ENCODE results near the gene HDAC2.

The HDAC2 gene

GRCh38 chr6:113909224-113909856, 61.6 kb downstream of the HDAC2 start:
- no peak overlapping the region for H3K4me3 ChIP-seq (ENCODE audit: low read depth, low read length)
- TF ChIP-seq, protein P1, sequence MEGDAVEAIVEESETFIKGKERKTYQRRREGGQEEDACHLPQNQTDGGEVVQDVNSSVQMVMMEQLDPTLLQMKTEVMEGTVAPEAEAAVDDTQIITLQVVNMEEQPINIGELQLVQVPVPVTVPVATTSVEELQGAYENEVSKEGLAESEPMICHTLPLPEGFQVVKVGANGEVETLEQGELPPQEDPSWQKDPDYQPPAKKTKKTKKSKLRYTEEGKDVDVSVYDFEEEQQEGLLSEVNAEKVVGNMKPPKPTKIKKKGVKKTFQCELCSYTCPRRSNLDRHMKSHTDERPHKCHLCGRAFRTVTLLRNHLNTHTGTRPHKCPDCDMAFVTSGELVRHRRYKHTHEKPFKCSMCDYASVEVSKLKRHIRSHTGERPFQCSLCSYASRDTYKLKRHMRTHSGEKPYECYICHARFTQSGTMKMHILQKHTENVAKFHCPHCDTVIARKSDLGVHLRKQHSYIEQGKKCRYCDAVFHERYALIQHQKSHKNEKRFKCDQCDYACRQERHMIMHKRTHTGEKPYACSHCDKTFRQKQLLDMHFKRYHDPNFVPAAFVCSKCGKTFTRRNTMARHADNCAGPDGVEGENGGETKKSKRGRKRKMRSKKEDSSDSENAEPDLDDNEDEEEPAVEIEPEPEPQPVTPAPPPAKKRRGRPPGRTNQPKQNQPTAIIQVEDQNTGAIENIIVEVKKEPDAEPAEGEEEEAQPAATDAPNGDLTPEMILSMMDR (IDR thresholded peaks at IDR 0.05; ENCODE audit: borderline replicate concordance, insufficient read depth, low read depth, low read length) = peak; percentile 19; the same call in 1 of the 2 replicates

GRCh38 chr6:113908801-113909200, 62.1 kb downstream of the HDAC2 start:
- no peak overlapping the region for H3K4me3 ChIP-seq (ENCODE audit: low read depth, low read length)
- TF ChIP-seq, protein P1 (IDR thresholded peaks at IDR 0.05; ENCODE audit: borderline replicate concordance, insufficient read depth, low read depth, low read length) = no peak

DNA sequence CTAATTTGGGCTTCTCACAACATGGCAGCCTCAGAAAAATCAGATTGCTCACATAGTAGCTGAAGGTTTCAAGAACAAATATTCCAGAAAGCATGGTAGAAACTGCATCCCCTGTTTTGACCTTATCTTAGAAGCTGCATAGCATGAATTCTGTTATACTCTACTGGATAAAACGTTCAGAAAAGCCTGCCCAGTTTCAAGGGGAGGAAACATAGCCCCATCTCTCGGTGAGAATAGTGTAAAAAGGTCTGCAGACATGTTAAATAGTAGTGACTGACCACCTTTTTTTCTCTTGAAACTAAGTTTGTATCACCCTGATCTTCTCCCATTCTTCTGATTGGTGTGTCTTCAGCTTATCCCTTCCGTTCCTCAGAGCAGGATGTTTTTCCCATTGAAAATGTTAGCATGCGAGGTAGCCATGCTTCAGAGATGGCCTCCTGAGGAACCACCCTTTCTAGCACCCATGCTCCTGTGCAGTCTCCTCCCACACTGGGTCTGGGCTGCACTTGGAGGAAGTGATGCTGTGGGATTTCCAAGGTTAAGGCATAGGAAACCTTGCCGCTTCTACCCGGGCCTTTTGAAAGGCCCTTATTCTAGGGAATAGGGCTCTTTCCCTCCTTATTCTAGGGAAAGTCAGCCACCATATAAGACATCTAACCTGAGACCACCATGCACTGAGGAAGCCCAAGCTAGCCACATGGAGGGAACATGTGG, 63.7 kb downstream of the HDAC2 start:
- no peak overlapping the region for H3K4me3 ChIP-seq (ENCODE audit: low read depth, low read length)
- TF ChIP-seq, protein P1 (IDR thresholded peaks at IDR 0.05; ENCODE audit: borderline replicate concordance, insufficient read depth, low read depth, low read length) = no peak

GRCh38 chr6:113903666-113904330, 67.2 kb downstream of the HDAC2 start:
- no peak overlapping the region for H3K4me3 ChIP-seq (ENCODE audit: low read depth, low read length)
- TF ChIP-seq, protein P1 (IDR thresholded peaks at IDR 0.05; ENCODE audit: borderline replicate concordance, insufficient read depth, low read depth, low read length) = no peak

DNA sequence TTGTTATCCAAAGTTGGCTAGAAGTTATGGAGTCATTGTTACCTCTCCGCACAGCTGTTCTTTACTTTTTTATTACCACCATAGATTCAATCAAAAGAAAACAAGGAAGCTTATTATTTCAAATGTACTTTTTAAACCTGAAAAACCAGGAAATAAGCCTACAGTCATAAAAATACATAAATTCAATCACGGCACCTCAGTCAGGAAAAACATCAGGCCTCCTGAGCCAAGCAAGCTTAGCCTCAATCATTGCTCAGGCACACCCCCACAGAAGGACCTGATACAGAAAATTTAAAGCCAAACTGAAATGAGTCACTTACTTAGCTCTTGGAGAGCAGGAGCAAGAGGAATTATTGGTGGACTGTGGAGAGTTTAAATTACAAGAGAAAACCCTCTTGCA, 69.5 kb downstream of the HDAC2 start:
- H3K4me3 ChIP-seq (ENCODE audit: low read depth, low read length) = no peak overlapping the region
- TF ChIP-seq, protein P1 (IDR thresholded peaks at IDR 0.05; ENCODE audit: borderline replicate concordance, insufficient read depth, low read depth, low read length) = no peak

GRCh38 chr6:113894712-113895674, 76.0 kb downstream of the HDAC2 start:
- TF ChIP-seq, protein P1 (IDR thresholded peaks at IDR 0.05; ENCODE audit: borderline replicate concordance, insufficient read depth, low read depth, low read length) = no peak
- no peak overlapping the region for H3K4me3 ChIP-seq (ENCODE audit: low read depth, low read length)
